Gastroesophageal sphincter (tissue), 3 donors: ENCODE data around the gene TNFRSF8.

Experiments used
- EP300 ChIP-seq: sonication (generic); formaldehyde crosslinking; IDR thresholded peaks from one replicate; pipeline ENCODE4 v1.6.1; 2017; ENCODE audit warnings: antibody characterized with exemption, mild to moderate bottlenecking
- POLR2A ChIP-seq, 2 donors: fragments of 450-650 bp; IDR thresholded peaks; one replicate each; pipeline ENCODE4 v1.6.1; 2017; ENCODE audit warnings: antibody characterized with exemption in 2 of 2, mild to moderate bottlenecking in 2 of 2, moderate library complexity in 1 of 2
- POLR2AphosphoS5 ChIP-seq: sonication (generic); formaldehyde crosslinking; IDR thresholded peaks from one replicate; pipeline ENCODE4 v1.6.1; 2017; ENCODE audit warnings: antibody characterized with exemption
- TF ChIP-seq, protein P1 (sequence below), 4 experiments: fragments of 200-600 bp in 2 of 4; fragments of 450-650 bp in 2 of 4; sonication (generic) in 1 of 4; IDR thresholded peaks; one replicate each; pipeline ENCODE4 v1.5.1; 2017 to 2019; ENCODE audit warnings: antibody characterized with exemption in 4 of 4, mild to moderate bottlenecking in 2 of 4, moderate library complexity in 2 of 4

DNA sequence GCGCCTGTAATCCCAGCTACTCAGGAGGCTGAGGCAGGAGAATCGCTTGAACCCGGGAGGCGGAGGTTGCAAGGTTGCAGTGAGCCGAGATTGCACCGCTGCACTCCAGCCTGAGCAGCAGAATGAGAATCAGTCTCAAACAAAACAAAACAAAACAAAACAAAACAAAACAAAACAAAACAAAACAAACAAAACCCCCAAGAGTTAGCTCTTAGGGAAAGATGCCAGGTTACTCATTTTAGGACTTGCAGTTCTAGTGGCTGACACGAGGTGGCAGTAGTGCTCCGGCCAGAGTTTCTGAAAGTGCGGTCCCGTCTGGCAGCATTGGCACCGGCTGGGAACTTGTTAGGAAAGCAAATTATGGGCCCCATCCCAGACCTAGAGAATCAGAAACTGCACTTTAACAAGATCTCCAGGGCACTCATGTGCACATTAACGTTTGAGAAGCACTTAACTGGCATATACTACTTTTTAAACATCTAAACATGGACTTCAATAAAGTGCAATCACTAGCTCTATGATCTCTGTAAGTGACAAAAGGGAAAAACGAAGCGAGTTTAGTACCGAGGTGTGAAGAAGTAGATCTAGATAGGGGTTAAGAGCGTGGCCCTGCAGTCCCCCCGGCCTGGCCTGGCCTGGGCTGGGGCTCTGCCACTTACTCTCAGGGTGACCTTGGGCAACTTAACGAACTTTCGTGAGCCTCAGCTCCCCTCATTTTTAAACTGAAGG lies 61.8 kb downstream of the TNFRSF8 start:
- TF ChIP-seq, protein P1, sequence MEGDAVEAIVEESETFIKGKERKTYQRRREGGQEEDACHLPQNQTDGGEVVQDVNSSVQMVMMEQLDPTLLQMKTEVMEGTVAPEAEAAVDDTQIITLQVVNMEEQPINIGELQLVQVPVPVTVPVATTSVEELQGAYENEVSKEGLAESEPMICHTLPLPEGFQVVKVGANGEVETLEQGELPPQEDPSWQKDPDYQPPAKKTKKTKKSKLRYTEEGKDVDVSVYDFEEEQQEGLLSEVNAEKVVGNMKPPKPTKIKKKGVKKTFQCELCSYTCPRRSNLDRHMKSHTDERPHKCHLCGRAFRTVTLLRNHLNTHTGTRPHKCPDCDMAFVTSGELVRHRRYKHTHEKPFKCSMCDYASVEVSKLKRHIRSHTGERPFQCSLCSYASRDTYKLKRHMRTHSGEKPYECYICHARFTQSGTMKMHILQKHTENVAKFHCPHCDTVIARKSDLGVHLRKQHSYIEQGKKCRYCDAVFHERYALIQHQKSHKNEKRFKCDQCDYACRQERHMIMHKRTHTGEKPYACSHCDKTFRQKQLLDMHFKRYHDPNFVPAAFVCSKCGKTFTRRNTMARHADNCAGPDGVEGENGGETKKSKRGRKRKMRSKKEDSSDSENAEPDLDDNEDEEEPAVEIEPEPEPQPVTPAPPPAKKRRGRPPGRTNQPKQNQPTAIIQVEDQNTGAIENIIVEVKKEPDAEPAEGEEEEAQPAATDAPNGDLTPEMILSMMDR (IDR thresholded peaks at IDR 0.05) = peak in 3 of 4 experiments; percentile 97 to 98 (median 97)
- TF ChIP-seq POLR2AphosphoS5 = no peak
- no peak for TF ChIP-seq POLR2A (IDR thresholded peaks at IDR 0.05)
- no peak for TF ChIP-seq EP300
